H1 (cell line): Measurements from ENCODE around the gene TWSG1. TPM values are rescaled to one million over a fixed set of nuclear protein-coding genes. Genes with fewer than 3 reads are reported as not detected.

ENCODE experiments used
- CREB1 ChIP-seq: IDR thresholded peaks from 2 replicates; pipeline ENCODE4 v1.6.1; 2012; ENCODE audit warnings: inconsistent platforms
- NANOG ChIP-seq: IDR thresholded peaks from 2 replicates; pipeline ENCODE4 v1.6.1; 2011; ENCODE audit warnings: low read length, low read depth, mild to moderate bottlenecking, inconsistent platforms; ENCODE audit not compliant: insufficient read depth, poor library complexity, severe bottlenecking
- RNF2 ChIP-seq: fragments of 200-900, 300-1000 bp; sonication (generic); IDR thresholded peaks from 2 replicates; pipeline ENCODE4 v1.7.1; 2016; ENCODE audit warnings: borderline replicate concordance, low read depth, mild to moderate bottlenecking, antibody characterized with exemption, low read length; ENCODE audit not compliant: poor library complexity, severe bottlenecking; ENCODE audit errors: missing control alignments
- polyA plus RNA-seq, 7 experiments: library from polyadenylated mRNA; depleted of rRNA in 3 of 7; stranded (reverse) in 5 of 7; unstranded in 2 of 7; fragments of >200 nt in 5 of 7; fragments of 200-250 nt in 2 of 7; gene quantifications; 1 replicate in 5 of 7; 2 replicates in 1 of 7; 4 replicates in 1 of 7; pipeline versions ENCODE4 v1.2.1 to v1.2.3, GENCODE V29; 2011 to 2013; ENCODE audit warnings: missing spikeins in 2 of 7, mixed read lengths in 2 of 7
- total RNA-seq: library from RNA; stranded (reverse); fragmentation: NEBNext Ultra II Directional; extraction: Animal tissue kit (Norgen Biotek cat#: 25700); gene quantifications from 2 replicates; pipeline ENCODE4 v1.2.1, GENCODE V29; 2021
- TF ChIP-seq, protein P1 (sequence below): fragments of 300-600 bp; sonication (generic); IDR thresholded peaks from 2 replicates; pipeline ENCODE4 v1.7.1; 2012; ENCODE audit warnings: low read length, moderate library complexity, mild to moderate bottlenecking, inconsistent platforms; ENCODE audit not compliant: insufficient replicate concordance
- TF ChIP-seq, protein P2 (sequence below): IDR thresholded peaks from 2 replicates; pipeline ENCODE4 v1.6.1; 2012; ENCODE audit warnings: inconsistent platforms

TWSG1 gene
- total and polyA plus RNA-seq, 2 of the 8 experiments (the other 6 are each of a cell fraction or from before 2014, with no cell fraction given): 11.8 to 19.8 TPM

DNA sequence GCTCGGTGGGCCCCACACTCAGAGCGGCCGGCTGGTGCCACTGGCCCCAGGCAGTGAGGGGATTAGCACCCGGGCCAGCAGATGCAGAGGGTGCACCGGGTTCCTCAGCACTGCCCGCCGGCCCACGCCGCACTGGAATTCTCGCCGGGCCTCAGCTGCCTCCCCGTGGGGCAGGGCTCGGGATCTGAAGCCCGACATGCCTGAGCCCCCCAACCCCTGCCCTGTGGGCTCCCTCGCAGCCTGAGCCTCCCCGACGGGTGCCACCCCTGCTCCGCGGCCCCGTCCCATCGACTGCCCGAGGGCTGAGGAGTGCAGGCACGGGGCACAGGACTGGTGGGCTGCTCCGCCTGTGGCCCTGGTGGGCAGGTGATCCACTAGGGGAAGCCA is 37.6 kb upstream of the TWSG1 start (continued):
- TF ChIP-seq, protein P1, sequence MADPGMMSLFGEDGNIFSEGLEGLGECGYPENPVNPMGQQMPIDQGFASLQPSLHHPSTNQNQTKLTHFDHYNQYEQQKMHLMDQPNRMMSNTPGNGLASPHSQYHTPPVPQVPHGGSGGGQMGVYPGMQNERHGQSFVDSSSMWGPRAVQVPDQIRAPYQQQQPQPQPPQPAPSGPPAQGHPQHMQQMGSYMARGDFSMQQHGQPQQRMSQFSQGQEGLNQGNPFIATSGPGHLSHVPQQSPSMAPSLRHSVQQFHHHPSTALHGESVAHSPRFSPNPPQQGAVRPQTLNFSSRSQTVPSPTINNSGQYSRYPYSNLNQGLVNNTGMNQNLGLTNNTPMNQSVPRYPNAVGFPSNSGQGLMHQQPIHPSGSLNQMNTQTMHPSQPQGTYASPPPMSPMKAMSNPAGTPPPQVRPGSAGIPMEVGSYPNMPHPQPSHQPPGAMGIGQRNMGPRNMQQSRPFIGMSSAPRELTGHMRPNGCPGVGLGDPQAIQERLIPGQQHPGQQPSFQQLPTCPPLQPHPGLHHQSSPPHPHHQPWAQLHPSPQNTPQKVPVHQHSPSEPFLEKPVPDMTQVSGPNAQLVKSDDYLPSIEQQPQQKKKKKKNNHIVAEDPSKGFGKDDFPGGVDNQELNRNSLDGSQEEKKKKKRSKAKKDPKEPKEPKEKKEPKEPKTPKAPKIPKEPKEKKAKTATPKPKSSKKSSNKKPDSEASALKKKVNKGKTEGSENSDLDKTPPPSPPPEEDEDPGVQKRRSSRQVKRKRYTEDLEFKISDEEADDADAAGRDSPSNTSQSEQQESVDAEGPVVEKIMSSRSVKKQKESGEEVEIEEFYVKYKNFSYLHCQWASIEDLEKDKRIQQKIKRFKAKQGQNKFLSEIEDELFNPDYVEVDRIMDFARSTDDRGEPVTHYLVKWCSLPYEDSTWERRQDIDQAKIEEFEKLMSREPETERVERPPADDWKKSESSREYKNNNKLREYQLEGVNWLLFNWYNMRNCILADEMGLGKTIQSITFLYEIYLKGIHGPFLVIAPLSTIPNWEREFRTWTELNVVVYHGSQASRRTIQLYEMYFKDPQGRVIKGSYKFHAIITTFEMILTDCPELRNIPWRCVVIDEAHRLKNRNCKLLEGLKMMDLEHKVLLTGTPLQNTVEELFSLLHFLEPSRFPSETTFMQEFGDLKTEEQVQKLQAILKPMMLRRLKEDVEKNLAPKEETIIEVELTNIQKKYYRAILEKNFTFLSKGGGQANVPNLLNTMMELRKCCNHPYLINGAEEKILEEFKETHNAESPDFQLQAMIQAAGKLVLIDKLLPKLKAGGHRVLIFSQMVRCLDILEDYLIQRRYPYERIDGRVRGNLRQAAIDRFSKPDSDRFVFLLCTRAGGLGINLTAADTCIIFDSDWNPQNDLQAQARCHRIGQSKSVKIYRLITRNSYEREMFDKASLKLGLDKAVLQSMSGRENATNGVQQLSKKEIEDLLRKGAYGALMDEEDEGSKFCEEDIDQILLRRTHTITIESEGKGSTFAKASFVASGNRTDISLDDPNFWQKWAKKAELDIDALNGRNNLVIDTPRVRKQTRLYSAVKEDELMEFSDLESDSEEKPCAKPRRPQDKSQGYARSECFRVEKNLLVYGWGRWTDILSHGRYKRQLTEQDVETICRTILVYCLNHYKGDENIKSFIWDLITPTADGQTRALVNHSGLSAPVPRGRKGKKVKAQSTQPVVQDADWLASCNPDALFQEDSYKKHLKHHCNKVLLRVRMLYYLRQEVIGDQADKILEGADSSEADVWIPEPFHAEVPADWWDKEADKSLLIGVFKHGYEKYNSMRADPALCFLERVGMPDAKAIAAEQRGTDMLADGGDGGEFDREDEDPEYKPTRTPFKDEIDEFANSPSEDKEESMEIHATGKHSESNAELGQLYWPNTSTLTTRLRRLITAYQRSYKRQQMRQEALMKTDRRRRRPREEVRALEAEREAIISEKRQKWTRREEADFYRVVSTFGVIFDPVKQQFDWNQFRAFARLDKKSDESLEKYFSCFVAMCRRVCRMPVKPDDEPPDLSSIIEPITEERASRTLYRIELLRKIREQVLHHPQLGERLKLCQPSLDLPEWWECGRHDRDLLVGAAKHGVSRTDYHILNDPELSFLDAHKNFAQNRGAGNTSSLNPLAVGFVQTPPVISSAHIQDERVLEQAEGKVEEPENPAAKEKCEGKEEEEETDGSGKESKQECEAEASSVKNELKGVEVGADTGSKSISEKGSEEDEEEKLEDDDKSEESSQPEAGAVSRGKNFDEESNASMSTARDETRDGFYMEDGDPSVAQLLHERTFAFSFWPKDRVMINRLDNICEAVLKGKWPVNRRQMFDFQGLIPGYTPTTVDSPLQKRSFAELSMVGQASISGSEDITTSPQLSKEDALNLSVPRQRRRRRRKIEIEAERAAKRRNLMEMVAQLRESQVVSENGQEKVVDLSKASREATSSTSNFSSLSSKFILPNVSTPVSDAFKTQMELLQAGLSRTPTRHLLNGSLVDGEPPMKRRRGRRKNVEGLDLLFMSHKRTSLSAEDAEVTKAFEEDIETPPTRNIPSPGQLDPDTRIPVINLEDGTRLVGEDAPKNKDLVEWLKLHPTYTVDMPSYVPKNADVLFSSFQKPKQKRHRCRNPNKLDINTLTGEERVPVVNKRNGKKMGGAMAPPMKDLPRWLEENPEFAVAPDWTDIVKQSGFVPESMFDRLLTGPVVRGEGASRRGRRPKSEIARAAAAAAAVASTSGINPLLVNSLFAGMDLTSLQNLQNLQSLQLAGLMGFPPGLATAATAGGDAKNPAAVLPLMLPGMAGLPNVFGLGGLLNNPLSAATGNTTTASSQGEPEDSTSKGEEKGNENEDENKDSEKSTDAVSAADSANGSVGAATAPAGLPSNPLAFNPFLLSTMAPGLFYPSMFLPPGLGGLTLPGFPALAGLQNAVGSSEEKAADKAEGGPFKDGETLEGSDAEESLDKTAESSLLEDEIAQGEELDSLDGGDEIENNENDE: no peak
- TF ChIP-seq CREB1: no peak
- TF ChIP-seq RNF2: no peak
- TF ChIP-seq, protein P2, sequence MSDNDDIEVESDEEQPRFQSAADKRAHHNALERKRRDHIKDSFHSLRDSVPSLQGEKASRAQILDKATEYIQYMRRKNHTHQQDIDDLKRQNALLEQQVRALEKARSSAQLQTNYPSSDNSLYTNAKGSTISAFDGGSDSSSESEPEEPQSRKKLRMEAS: no peak
- TF ChIP-seq NANOG: no peak
- TF ChIP-seq, all 59 proteins: peak for 0
